ENCODE results near the gene TNK2.
"Not testable (repeated sequence)": the region's sequence is repeated elsewhere in the genome, so short reads cannot be mapped to it uniquely, and the experiment has no call there.

The TNK2 gene

DNA sequence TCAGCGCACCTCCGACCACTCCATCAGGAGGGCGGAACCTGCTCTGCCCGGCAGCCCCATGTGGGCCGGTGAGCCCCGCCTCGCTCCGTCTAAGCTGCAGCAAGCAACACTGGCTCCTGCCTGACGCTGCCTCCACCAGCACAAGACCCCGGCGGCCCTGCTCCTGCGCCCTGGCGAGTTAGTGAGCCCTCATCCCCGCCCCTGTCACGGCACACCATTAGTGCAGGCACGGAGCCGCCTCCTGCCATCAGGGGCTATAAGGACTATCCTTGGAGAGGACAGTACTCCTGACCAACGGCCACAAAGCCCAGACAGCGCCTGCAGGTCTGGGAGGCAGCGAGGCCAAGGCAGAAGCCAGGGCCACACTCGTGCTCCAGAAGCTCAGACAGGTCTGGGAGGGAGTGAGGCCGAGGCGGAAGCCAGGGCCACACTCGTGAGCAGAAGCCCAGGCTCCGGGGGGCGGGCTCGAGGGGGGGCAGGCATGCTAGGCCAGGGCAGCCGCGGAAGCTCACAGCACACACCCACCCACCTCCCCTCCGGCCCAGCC lies 39.4 kb downstream of the TNK2 start:
- TF ChIP-seq, protein P1, sequence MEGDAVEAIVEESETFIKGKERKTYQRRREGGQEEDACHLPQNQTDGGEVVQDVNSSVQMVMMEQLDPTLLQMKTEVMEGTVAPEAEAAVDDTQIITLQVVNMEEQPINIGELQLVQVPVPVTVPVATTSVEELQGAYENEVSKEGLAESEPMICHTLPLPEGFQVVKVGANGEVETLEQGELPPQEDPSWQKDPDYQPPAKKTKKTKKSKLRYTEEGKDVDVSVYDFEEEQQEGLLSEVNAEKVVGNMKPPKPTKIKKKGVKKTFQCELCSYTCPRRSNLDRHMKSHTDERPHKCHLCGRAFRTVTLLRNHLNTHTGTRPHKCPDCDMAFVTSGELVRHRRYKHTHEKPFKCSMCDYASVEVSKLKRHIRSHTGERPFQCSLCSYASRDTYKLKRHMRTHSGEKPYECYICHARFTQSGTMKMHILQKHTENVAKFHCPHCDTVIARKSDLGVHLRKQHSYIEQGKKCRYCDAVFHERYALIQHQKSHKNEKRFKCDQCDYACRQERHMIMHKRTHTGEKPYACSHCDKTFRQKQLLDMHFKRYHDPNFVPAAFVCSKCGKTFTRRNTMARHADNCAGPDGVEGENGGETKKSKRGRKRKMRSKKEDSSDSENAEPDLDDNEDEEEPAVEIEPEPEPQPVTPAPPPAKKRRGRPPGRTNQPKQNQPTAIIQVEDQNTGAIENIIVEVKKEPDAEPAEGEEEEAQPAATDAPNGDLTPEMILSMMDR (conservative IDR thresholded peaks at IDR 0.05; ENCODE audit: low read length), result no peak
- no peak overlapping the region for H3K4me3 ChIP-seq (ENCODE audit: low read length)
- no peak for DNase-seq (ENCODE audit: low read depth)

DNA sequence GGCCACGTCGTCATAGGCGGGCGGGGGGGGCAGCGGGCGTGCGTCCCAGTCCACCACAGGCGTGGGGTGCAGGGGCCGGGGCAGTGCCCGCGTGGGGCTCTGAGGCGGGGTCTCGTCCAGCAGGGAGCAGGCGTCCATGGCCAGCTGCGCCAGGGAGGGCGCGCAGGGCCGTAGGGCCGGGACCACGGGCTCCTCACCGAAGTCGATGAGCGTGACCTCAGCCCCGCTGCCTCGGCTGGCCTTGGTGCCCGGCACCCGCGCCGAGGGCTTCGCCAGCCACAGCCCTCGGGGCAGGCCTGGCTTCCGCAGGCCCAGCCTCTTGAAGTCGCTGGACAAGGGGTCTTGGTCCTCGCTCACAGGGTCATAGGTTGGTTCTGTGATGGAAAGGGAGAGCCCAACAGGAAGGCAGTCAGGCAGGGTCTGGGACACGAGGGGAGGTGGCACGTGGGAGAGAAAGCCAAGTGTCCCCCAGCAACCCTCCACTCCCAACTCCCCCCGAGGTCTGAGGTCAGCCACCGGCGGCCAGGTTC lies 40.0 kb downstream of the TNK2 start:
- TF ChIP-seq, protein P1 (conservative IDR thresholded peaks at IDR 0.05; ENCODE audit: low read length), result no peak
- DNase-seq (ENCODE audit: low read depth), result no peak
- no peak overlapping the region for H3K4me3 ChIP-seq (ENCODE audit: low read length)

DNA sequence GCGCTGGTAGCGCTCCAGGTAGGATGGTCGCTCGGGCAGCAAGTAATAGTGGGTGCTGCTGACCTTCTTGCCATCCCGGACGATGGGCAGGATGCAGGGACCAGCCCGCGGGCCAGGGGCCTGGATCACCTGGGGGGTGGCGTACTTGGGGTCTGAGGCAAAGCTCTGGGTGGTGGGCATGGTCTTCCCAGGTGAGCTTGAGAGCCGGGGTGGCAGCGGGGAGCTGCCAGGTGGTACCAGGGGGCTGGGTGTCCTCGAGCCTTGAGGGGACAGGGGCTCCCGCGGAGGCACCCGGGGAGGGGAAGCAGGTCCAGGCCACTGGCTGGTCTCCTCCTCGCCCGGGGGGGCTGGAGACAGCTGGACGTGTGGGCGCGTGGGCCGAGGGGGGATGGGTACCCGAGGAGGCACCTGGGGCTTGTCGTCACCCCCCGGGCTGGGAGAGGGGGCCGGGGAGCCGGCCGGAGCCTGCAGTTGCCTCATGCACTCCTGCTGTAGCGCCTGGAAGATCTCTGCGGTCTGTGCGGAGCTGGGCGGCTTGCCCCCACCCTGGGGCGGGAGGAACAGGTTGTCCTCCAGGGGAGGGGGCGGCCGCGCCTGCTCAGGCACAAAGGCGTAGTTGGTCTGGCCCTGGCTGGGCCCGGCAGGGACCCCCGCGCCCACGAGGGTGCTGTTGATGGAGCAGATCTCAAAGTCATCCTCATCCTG lies 40.6 kb downstream of the TNK2 start:
- H3K4me3 ChIP-seq (ENCODE audit: low read length), result no peak overlapping the region
- TF ChIP-seq, protein P1 (conservative IDR thresholded peaks at IDR 0.05; ENCODE audit: low read length), result no peak
- DNase-seq (ENCODE audit: low read depth), result no peak

DNA sequence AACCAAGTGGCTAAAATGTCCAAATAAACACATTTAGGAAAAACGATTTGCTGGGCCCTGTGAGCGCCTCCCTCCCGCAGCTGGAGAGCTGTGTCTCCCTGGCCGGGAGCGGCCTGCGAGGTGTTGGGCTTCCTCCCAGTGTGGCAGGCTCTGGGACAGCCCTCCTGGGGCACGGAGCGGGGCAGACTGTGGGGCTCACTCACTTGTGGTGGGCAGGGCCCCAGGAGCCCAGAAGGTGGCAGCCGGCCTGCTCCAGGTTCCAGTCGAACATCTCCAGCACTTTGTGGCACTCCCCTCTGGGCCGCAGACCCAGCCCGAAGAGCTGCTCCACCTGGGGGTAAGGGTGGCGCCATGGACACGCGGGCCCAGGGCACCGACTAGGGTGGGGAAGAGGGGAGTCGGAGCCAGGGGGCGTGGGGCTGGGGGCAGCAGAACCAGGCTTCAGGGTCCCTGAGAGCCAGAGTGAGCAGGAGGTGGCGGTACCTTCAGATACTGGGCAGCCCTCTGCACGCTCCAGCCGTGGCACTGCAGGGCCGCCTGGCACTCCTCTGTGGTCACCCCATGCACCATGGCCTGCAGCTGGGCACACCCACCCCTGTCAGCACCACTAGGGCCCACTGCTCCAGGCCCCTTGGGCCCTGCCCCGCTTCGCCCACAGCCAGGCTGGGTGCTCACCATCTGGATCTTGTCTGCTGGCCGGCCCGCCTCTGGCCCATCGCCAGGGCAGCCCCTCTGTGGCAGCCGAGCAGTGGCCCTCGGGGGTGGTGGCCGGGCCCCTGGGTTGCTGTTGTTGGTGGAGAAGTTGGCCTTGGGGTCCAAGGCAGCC lies 41.5 kb downstream of the TNK2 start:
- TF ChIP-seq, protein P1 (conservative IDR thresholded peaks at IDR 0.05; ENCODE audit: low read length), result no peak
- no peak overlapping the region for H3K4me3 ChIP-seq (ENCODE audit: low read length)
- no peak for DNase-seq (ENCODE audit: low read depth)

DNA sequence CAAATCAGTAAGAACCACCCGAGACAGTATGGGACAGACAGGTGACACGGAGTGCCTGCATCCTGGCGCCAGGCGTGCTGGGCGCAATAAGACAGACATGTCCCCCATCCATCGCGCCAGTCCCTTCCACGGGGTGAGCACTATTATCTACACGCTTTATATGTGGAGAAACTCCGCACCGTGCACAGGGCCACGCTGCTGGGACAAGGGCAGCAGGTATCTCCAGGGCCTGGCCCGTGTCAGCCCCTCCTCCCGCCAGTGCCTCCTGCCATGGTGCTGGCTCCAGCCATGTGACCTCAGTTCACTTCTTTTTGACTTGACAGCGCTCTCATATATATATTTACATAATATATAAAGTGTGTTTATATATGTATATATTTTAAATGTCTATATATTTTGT lies 42.6 kb downstream of the TNK2 start:
- TF ChIP-seq, protein P1 (conservative IDR thresholded peaks at IDR 0.05; ENCODE audit: low read length), result no peak
- H3K4me3 ChIP-seq (ENCODE audit: low read length), result no peak overlapping the region
- DNase-seq (ENCODE audit: low read depth), result no peak

DNA sequence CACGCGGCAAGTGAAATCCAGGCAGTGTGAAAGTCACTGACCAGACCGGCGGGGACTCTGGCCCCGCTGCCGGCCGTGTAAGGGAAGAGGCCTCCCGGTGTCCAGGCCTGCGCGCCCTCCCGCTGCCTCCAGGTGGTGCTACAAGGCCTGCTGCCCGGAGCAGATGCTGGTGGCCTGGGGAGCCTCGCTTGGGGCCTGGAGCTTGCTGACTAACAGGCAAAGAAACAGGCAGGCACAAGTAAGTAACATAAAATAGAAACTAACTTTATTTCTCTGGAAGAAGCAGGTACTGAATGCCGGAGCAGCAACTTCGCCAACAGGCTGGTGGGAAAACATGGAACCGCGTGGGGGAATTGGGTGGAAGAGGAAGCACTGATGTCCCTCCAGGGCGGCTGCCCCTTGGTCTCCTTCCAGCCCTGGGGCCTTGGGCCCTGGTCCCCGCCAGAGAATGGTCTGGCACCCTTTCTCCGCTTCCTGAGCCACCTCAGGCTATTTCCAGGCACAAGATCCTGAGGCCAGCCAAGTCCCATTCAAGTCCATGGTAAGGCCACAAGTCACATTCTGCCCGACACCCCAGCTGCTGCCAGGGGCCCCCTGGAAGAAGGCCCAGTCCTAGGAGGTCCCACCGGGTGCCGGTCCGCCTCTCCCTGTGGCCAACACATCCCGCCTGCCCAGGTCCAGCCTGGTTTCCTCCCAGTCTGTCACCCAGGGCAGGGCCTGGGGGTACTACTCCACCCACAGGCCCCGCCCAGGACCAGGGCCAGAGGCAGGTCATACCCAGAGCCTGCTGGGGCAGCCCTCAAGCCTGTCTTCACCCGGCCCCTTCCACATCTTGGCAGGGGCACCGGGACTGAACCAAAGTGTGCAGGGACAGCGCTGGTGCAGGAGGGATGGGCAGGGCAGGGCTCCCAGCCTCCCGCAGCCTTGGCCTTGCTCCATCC lies 45.0 kb downstream of the TNK2 start:
- DNase-seq (ENCODE audit: low read depth), result peak; percentile 89
- H3K4me3 ChIP-seq (ENCODE audit: low read length), result no peak overlapping the region
- TF ChIP-seq, protein P1 (conservative IDR thresholded peaks at IDR 0.05; ENCODE audit: low read length), result peak; percentile 89

DNA sequence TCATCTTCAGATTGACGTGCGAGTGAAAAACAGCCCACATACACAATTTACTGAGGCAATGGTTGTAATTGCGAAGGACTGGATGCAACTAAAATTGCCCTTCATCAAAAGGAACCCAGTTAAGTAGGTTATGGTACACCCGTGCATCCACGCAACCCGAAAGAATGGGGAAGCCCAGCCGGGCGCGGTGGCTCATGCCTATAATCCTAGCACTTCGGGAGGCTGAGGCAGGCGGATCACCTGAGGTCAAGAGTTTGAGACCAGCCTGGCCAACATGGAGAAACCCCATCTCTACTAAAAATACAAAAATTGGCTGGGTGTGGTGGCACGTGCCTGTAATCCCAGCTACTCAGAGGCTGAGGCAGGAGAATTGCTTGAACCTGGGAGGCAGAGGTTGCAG lies 46.0 kb downstream of the TNK2 start:
- not testable (repeated sequence) for H3K4me3 ChIP-seq (ENCODE audit: low read length); DNase-seq (ENCODE audit: low read depth)
